ENCODE data around the gene MUC13.

Gene MUC13

GRCh38 chr3:124861041-124861440, 73.5 kb downstream of the MUC13 start:
- DNase-seq: no peak

GRCh38 chr3:124860599-124860998, 74.0 kb downstream of the MUC13 start:
- DNase-seq: no peak

- DNase-seq: no peak
These were observed 75.5 kb downstream of the MUC13 start for GRCh38 chr3:124859025-124859424.

- no peak for DNase-seq
These were observed 76.3 kb downstream of the MUC13 start for GRCh38 chr3:124858275-124858674.

- no peak for DNase-seq
These were observed 77.9 kb downstream of the MUC13 start for GRCh38 chr3:124856677-124857076.
